Astrocyte (in vitro differentiated cells and primary cell): ENCODE results near the gene MAGI1. TPM values are rescaled to one million over a fixed set of nuclear protein-coding genes. Genes with fewer than 3 reads are reported as not detected.
A peak's percentile ranks its signal among the peaks of the same experiment; 100 is the strongest.

Experiments
- DNase-seq: peaks from one replicate; pipeline ENCODE4 v3.0.0-alpha.2; 2010; ENCODE audit warnings: low read depth
- FAIRE-seq: peaks from 2 replicates; lab custom pipeline; 2011; peaks lifted over from hg19 to GRCh38; lab: Jason Lieb, UNC
- H2AFZ ChIP-seq: 2 replicates; pipeline ENCODE4 v1.6.0; 2012; ENCODE audit warnings: low read depth, low read length, inconsistent platforms
- H3K27ac ChIP-seq: 2 replicates; pipeline ENCODE4 v1.5.1; 2011; ENCODE audit warnings: low read depth, low read length, inconsistent platforms
- H3K27me3 ChIP-seq: 2 replicates; pipeline ENCODE4 v1.6.0; 2011; ENCODE audit warnings: low read length, inconsistent platforms; ENCODE audit not compliant: insufficient read depth
- H3K36me3 ChIP-seq: 2 replicates; pipeline ENCODE4 v1.5.1; 2011; ENCODE audit warnings: low read length, inconsistent platforms; ENCODE audit not compliant: insufficient read depth
- H3K4me1 ChIP-seq: 2 replicates; pipeline ENCODE4 v1.5.1; 2011; ENCODE audit warnings: low read length, inconsistent platforms; ENCODE audit not compliant: insufficient read depth
- H3K4me2 ChIP-seq: 2 replicates; pipeline ENCODE4 v1.6.0; 2012; ENCODE audit warnings: low read length, inconsistent platforms
- H3K4me3 ChIP-seq: 2 replicates; pipeline ENCODE4 v1.5.1; 2011; ENCODE audit warnings: low read depth, mild to moderate bottlenecking, low read length, inconsistent platforms; ENCODE audit not compliant: insufficient read depth
- H3K79me2 ChIP-seq: 2 replicates; pipeline ENCODE4 v1.6.0; 2012; ENCODE audit warnings: mild to moderate bottlenecking, low read length, inconsistent platforms; ENCODE audit not compliant: insufficient read depth
- H3K9ac ChIP-seq: 2 replicates; pipeline ENCODE4 v1.6.0; 2012; ENCODE audit warnings: mild to moderate bottlenecking, low read length, inconsistent platforms
- H3K9me3 ChIP-seq: 2 replicates; pipeline ENCODE4 v1.5.1; 2012; ENCODE audit warnings: low read depth, mild to moderate bottlenecking, low read length, inconsistent platforms; ENCODE audit not compliant: insufficient read depth
- H4K20me1 ChIP-seq: 2 replicates; pipeline ENCODE4 v1.6.0; 2012; ENCODE audit warnings: low read length, inconsistent platforms; ENCODE audit not compliant: insufficient read depth
- H3K27ac Mint-ChIP-seq: one replicate; pipeline ENCODE4 v1.8.0; 2021; ENCODE audit warnings: mild to moderate bottlenecking, mixed read lengths; ENCODE audit not compliant: unreplicated experiment
- H3K27me3 Mint-ChIP-seq: one replicate; pipeline ENCODE4 v1.8.0; 2021; ENCODE audit warnings: low read depth, mixed read lengths; ENCODE audit not compliant: unreplicated experiment
- H3K36me3 Mint-ChIP-seq: one replicate; pipeline ENCODE4 v1.8.0; 2021; ENCODE audit warnings: low read depth, mixed read lengths; ENCODE audit not compliant: unreplicated experiment
- H3K4me1 Mint-ChIP-seq: one replicate; pipeline ENCODE4 v1.8.0; 2021; ENCODE audit warnings: low read depth, mixed read lengths; ENCODE audit not compliant: unreplicated experiment
- H3K4me3 Mint-ChIP-seq: one replicate; pipeline ENCODE4 v1.8.0; 2021; ENCODE audit warnings: mild to moderate bottlenecking, moderate library complexity, mixed read lengths; ENCODE audit not compliant: unreplicated experiment
- H3K9me3 Mint-ChIP-seq: one replicate; pipeline ENCODE4 v1.8.0; 2021; ENCODE audit warnings: mild to moderate bottlenecking, mixed read lengths; ENCODE audit not compliant: unreplicated experiment
- CTCF ChIP-seq: IDR thresholded peaks from 2 replicates; pipeline ENCODE4 v1.5.1; 2011; ENCODE audit warnings: low read depth, mild to moderate bottlenecking, inconsistent platforms, low read length, moderate library complexity; ENCODE audit not compliant: insufficient read depth
- EZH2 ChIP-seq: IDR thresholded peaks from 2 replicates; pipeline ENCODE4 v1.6.1; 2012; ENCODE audit warnings: mild to moderate bottlenecking, low read length, inconsistent platforms; ENCODE audit not compliant: insufficient read depth
- total RNA-seq: library from RNA; stranded (reverse); gene quantifications from 2 replicates; pipeline ENCODE4 v1.2.1, GENCODE V29; 2021

Gene MAGI1
- total RNA-seq, 1 donor from 2014 or later, result 31.8 TPM

GRCh38 chr3:65653731-65654130 is 385.0 kb downstream of the MAGI1 start:
- DNase-seq (no peak), FAIRE-seq (no peak)

GRCh38 chr3:65650247-65650646 is 388.5 kb downstream of the MAGI1 start:
- Mint-ChIP-seq H3K9me3 (peaks cover 22% of the 10 kb centered on the region), H3K27me3 (no peaks in the 10 kb centered on the region), H3K4me3 (no peak overlapping the region), H3K36me3 (peaks cover 3% of the 10 kb centered on the region), H3K4me1 (peaks cover 8% of the 10 kb centered on the region), H3K27ac (peak overlapping the region; percentile 5)
- Histone ChIP-seq H2AFZ (no peak overlapping the region), H3K9me3 (no peaks in the 10 kb centered on the region), H3K27ac (no peak overlapping the region), H3K4me3 (no peak overlapping the region), H3K4me1 (no peaks in the 10 kb centered on the region), H4K20me1 (peaks cover 10% of the 10 kb centered on the region), H3K4me2 (no peak overlapping the region), H3K36me3 (no peaks in the 10 kb centered on the region), H3K27me3 (no peaks in the 10 kb centered on the region), H3K9ac (no peak overlapping the region), H3K79me2 (no peaks in the 10 kb centered on the region)
- TF ChIP-seq CTCF (no peak), EZH2 (no peak)
- no peak for FAIRE-seq
- no peak for DNase-seq

More at GRCh38 chr3:65653731-65654130, 385.0 kb downstream of the MAGI1 start:
- TF ChIP-seq CTCF (no peak), EZH2 (no peak)
- no peak overlapping the region for H3K9ac ChIP-seq
- Mint-ChIP-seq H3K36me3 (no peaks in the 10 kb centered on the region), H3K27ac (no peak overlapping the region), H3K4me3 (no peak overlapping the region), H3K27me3 (no peaks in the 10 kb centered on the region), H3K4me1 (peaks cover 8% of the 10 kb centered on the region), H3K9me3 (peaks cover 8% of the 10 kb centered on the region)
- H3K27ac ChIP-seq, result no peak overlapping the region
- H3K79me2 ChIP-seq, result no peaks in the 10 kb centered on the region
- no peaks in the 10 kb centered on the region for H3K9me3 ChIP-seq
- H3K36me3 ChIP-seq, result no peaks in the 10 kb centered on the region
- H3K4me2 ChIP-seq, result no peak overlapping the region
- H3K4me1 ChIP-seq, result no peaks in the 10 kb centered on the region
- H3K4me3 ChIP-seq, result no peak overlapping the region
- H3K27me3 ChIP-seq, result no peaks in the 10 kb centered on the region
- H2AFZ ChIP-seq, result no peak overlapping the region
- H4K20me1 ChIP-seq, result peaks cover 10% of the 10 kb centered on the region

- Histone ChIP-seq H3K9ac (no peak overlapping the region), H3K27ac (no peak overlapping the region), H4K20me1 (peaks cover 9% of the 10 kb centered on the region), H3K9me3 (no peaks in the 10 kb centered on the region), H3K79me2 (no peaks in the 10 kb centered on the region), H3K4me1 (no peaks in the 10 kb centered on the region), H3K27me3 (no peaks in the 10 kb centered on the region), H3K4me3 (no peak overlapping the region), H2AFZ (no peak overlapping the region), H3K36me3 (no peaks in the 10 kb centered on the region), H3K4me2 (no peak overlapping the region)
- Mint-ChIP-seq H3K36me3 (peaks cover 3% of the 10 kb centered on the region), H3K4me1 (peaks cover 24% of the 10 kb centered on the region), H3K27ac (no peak overlapping the region), H3K27me3 (no peaks in the 10 kb centered on the region), H3K4me3 (no peak overlapping the region), H3K9me3 (peaks cover 22% of the 10 kb centered on the region)
- TF ChIP-seq EZH2 (no peak), CTCF (no peak)
- DNase-seq (no peak), FAIRE-seq (no peak)
Measured at GRCh38 chr3:65647369-65647768, 391.3 kb downstream of the MAGI1 start.
